Neural progenitor cell (in vitro differentiated cells): ENCODE results near the gene TPT1.
"Not testable (repeated sequence)": the region's sequence is repeated elsewhere in the genome, so short reads cannot be mapped to it uniquely, and the experiment has no call there.

Source experiments
- EZH2 ChIP-seq: fragments of 200-600 bp; sonication (generic); IDR thresholded peaks from 2 replicates; pipeline ENCODE4 v1.6.1; 2017; ENCODE audit warnings: antibody characterized with exemption, mild to moderate bottlenecking, moderate library complexity
- EZH2phosphoT487 ChIP-seq: fragments of 200-600 bp; sonication (generic); IDR thresholded peaks from 2 replicates; pipeline ENCODE4 v1.6.1; 2017; ENCODE audit warnings: antibody characterized with exemption
- TF ChIP-seq, protein P1 (sequence below): fragments of 200-600 bp; sonication (generic); IDR thresholded peaks from 2 replicates; pipeline ENCODE4 v1.5.1; 2017; ENCODE audit warnings: antibody characterized with exemption, mild to moderate bottlenecking

DNA sequence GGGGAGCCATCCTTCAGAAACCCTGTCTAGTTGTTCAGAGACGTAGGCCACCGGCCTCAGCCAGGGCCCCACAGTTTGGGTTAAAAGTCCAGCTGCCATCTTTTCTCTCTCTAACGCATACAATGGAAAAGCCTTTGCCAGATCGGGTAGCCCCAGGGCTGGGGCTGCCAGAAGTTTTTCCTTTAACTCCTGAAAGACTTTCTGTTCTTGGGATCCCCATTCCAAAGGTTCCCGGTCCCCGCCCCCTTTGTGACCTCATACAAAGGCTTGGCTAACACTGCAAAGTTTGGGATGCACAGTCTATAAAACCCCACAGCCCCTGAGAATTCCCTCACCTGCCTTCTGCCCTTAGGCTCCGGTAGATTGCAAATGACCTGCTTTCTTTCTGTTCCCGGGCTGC, 41.8 kb upstream of the TPT1 start:
- TF ChIP-seq, protein P1, sequence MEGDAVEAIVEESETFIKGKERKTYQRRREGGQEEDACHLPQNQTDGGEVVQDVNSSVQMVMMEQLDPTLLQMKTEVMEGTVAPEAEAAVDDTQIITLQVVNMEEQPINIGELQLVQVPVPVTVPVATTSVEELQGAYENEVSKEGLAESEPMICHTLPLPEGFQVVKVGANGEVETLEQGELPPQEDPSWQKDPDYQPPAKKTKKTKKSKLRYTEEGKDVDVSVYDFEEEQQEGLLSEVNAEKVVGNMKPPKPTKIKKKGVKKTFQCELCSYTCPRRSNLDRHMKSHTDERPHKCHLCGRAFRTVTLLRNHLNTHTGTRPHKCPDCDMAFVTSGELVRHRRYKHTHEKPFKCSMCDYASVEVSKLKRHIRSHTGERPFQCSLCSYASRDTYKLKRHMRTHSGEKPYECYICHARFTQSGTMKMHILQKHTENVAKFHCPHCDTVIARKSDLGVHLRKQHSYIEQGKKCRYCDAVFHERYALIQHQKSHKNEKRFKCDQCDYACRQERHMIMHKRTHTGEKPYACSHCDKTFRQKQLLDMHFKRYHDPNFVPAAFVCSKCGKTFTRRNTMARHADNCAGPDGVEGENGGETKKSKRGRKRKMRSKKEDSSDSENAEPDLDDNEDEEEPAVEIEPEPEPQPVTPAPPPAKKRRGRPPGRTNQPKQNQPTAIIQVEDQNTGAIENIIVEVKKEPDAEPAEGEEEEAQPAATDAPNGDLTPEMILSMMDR, result not testable (repeated sequence)
- TF ChIP-seq EZH2, EZH2phosphoT487: not testable (repeated sequence)
